ENCODE measurements around the gene GALR2. TPM values are rescaled to one million over a fixed set of nuclear protein-coding genes. Genes with fewer than 3 reads are reported as not detected.

The GALR2 gene
- total RNA-seq, 2 experiments from 2014 or later: 0.63 TPM; not detected in 1

DNA sequence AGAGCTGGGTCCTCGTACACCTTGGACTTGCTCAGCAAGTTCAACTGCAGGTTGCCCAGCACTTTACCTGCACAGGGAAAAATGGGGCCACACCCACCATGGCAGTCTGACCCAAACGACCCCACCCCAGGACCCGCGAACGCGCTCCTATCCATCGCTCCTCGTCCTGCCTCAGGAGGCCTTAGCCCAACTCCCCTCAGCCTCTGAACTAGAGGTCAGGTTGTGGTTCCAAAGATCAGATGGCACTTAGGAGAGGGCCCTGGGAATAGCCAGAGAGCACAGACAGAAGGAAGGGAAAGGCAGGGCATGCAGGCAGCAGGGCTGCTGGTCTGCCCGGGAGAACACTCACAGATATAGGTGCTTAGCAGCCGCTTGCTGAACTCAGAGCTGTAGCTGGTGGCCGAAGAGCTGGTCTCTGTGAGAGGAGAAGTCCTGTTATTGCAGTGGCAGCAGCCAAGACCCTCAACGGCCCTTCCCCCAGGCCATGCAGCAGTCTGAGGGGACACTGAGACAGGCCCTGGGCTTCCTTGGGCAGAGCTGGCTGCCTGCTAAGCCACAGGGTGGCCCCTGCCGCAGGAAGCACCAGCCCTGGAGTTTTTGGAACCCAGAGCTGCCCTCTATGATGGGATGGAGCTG lies 11.3 kb downstream of the GALR2 start:
- no TSS peak for BruUV-seq (replicated peaks)

DNA sequence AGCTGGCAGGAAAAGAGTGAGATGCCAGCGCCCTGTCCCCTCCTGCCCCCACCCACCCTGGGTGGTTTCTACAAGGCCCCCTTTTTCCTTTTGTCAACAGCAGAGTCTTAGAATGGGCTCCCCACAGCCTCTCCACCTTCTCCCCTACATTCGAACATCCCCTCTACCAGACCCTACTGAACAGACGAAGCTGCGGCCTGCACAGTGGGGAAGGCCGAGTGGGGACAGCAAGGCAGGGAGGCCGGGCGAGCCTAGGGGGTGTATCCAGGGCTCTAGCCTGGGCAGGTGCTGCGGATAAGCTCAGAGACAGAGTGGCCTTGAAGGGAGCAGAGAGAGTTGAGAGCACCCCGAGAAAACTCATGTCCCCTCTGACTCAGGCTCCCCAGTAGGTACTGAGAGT lies 11.8 kb downstream of the GALR2 start:
- no TSS peak for BruUV-seq (replicated peaks)
- DNase-seq (ENCODE audit: low spot score): no peak
- ChIA-PET CTCF (ENCODE audit: unreplicated experiment) (interaction anchor here (0.6 kb wide), 1 partner anchor 57 kb away, joined by 4 read pairs; no protein-coding TSS in a partner anchor), POLR2A (no interaction called here)
- H2AFZ ChIP-seq (ENCODE audit: low read length): no peak overlapping the region
- H3K36me3 ChIP-seq (ENCODE audit: insufficient read depth, low read length): peaks cover 67% of the 10 kb centered on the region
- no peaks in the 10 kb centered on the region for H4K20me1 ChIP-seq (ENCODE audit: insufficient read depth, low read length)
- no peaks in the 10 kb centered on the region for H3K9me2 ChIP-seq (ENCODE audit: insufficient read depth, low read length)
- intact Hi-C loops (cut with micrococcal nuclease; ENCODE audit: unreplicated experiment): no loop called here
- H3K9me3 ChIP-seq (ENCODE audit: low read length): no peaks in the 10 kb centered on the region
- TF ChIP-seq, protein P1, sequence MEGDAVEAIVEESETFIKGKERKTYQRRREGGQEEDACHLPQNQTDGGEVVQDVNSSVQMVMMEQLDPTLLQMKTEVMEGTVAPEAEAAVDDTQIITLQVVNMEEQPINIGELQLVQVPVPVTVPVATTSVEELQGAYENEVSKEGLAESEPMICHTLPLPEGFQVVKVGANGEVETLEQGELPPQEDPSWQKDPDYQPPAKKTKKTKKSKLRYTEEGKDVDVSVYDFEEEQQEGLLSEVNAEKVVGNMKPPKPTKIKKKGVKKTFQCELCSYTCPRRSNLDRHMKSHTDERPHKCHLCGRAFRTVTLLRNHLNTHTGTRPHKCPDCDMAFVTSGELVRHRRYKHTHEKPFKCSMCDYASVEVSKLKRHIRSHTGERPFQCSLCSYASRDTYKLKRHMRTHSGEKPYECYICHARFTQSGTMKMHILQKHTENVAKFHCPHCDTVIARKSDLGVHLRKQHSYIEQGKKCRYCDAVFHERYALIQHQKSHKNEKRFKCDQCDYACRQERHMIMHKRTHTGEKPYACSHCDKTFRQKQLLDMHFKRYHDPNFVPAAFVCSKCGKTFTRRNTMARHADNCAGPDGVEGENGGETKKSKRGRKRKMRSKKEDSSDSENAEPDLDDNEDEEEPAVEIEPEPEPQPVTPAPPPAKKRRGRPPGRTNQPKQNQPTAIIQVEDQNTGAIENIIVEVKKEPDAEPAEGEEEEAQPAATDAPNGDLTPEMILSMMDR (conservative IDR thresholded peaks at IDR 0.05; ENCODE audit: low read length): no peak
- TF ChIP-seq EZH2phosphoT487 (IDR thresholded peaks at IDR 0.05; ENCODE audit: borderline replicate concordance, low read depth, low read length): no peak
- H3K79me2 ChIP-seq (ENCODE audit: insufficient read depth, low read depth, low read length): no peaks in the 10 kb centered on the region
- no peak overlapping the region for H3K4me3 ChIP-seq (ENCODE audit: low read depth, low read length, poor library complexity, severe bottlenecking)
- H3K4me2 ChIP-seq (ENCODE audit: low read length): no peak overlapping the region
- no peaks in the 10 kb centered on the region for H3K4me1 ChIP-seq (ENCODE audit: insufficient read depth, low read length, poor library complexity, severe bottlenecking)
- H3K27ac ChIP-seq (ENCODE audit: low read depth, low read length, poor library complexity, severe bottlenecking): no peak overlapping the region

More for the DNA sequence above, 11.3 kb downstream of the GALR2 start:
- H4K20me1 ChIP-seq (ENCODE audit: insufficient read depth, low read length): no peaks in the 10 kb centered on the region
- no peak overlapping the region for H3K4me2 ChIP-seq (ENCODE audit: low read length)
- DNase-seq (ENCODE audit: low spot score): no peak
- H3K27ac ChIP-seq (ENCODE audit: low read depth, low read length, poor library complexity, severe bottlenecking): no peak overlapping the region
- no peaks in the 10 kb centered on the region for H3K9me2 ChIP-seq (ENCODE audit: insufficient read depth, low read length)
- TF ChIP-seq, protein P1 (conservative IDR thresholded peaks at IDR 0.05; ENCODE audit: low read length): no peak
- no peak for TF ChIP-seq EZH2phosphoT487 (IDR thresholded peaks at IDR 0.05; ENCODE audit: borderline replicate concordance, low read depth, low read length)
- ChIA-PET CTCF (ENCODE audit: unreplicated experiment) (interaction anchor here (0.6 kb wide), 1 partner anchor 57 kb away, joined by 4 read pairs; no protein-coding TSS in a partner anchor), POLR2A (no interaction called here)
- H3K79me2 ChIP-seq (ENCODE audit: insufficient read depth, low read depth, low read length): no peaks in the 10 kb centered on the region
- intact Hi-C loops (cut with micrococcal nuclease; ENCODE audit: unreplicated experiment): no loop called here
- H3K36me3 ChIP-seq (ENCODE audit: insufficient read depth, low read length): peaks cover 67% of the 10 kb centered on the region
- H3K9me3 ChIP-seq (ENCODE audit: low read length): no peaks in the 10 kb centered on the region
- no peaks in the 10 kb centered on the region for H3K4me1 ChIP-seq (ENCODE audit: insufficient read depth, low read length, poor library complexity, severe bottlenecking)
- H3K4me3 ChIP-seq (ENCODE audit: low read depth, low read length, poor library complexity, severe bottlenecking): no peak overlapping the region
- H2AFZ ChIP-seq (ENCODE audit: low read length): no peak overlapping the region

DNA sequence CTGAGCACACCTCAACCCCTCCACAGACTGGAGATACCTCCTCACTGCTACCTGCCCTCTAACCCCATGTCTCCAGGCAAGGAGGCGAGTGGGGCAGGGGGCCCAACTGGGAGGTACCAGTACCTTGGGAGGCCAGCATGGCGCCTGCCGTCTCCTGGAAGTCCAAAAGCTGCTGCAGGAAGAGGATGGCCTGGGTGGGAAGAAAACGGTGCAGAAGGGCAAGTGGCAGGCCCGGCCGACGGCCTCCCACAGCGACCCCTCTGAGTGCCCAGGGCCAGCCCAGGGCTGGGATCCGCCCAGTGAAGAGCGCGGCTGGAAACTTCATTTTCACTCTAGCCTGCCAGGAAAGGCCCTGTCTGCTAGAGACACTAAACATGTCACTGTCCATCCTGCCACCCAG lies 12.9 kb downstream of the GALR2 start:
- TF ChIP-seq, protein P1 (conservative IDR thresholded peaks at IDR 0.05; ENCODE audit: low read length): no peak
- no peak for TF ChIP-seq EZH2phosphoT487 (IDR thresholded peaks at IDR 0.05; ENCODE audit: borderline replicate concordance, low read depth, low read length)
- CTCF ChIA-PET (ENCODE audit: unreplicated experiment): no interaction called here

More for the DNA sequence above, 12.9 kb downstream of the GALR2 start:
- POLR2A ChIA-PET: interaction anchor here (0.6 kb wide), 1 partner anchor 482 kb away, joined by 3 read pairs; a partner anchor contains a TSS
- no peak overlapping the region for H3K27ac ChIP-seq (ENCODE audit: low read depth, low read length, poor library complexity, severe bottlenecking)
- H3K4me3 ChIP-seq (ENCODE audit: low read depth, low read length, poor library complexity, severe bottlenecking): no peak overlapping the region
- H3K9me2 ChIP-seq (ENCODE audit: insufficient read depth, low read length): no peaks in the 10 kb centered on the region
- no peak overlapping the region for H3K4me2 ChIP-seq (ENCODE audit: low read length)
- no peaks in the 10 kb centered on the region for H3K4me1 ChIP-seq (ENCODE audit: insufficient read depth, low read length, poor library complexity, severe bottlenecking)
- intact Hi-C loops (cut with micrococcal nuclease; ENCODE audit: unreplicated experiment): no loop called here
- no peak for DNase-seq (ENCODE audit: low spot score)
- H3K9me3 ChIP-seq (ENCODE audit: low read length): no peaks in the 10 kb centered on the region
- no TSS peak for BruUV-seq (replicated peaks)
- H3K36me3 ChIP-seq (ENCODE audit: insufficient read depth, low read length): peaks cover 70% of the 10 kb centered on the region
- H3K79me2 ChIP-seq (ENCODE audit: insufficient read depth, low read depth, low read length): no peaks in the 10 kb centered on the region
- no peak overlapping the region for H2AFZ ChIP-seq (ENCODE audit: low read length)
- H4K20me1 ChIP-seq (ENCODE audit: insufficient read depth, low read length): no peaks in the 10 kb centered on the region
